ENCODE data around the gene PTPRT. TPM values are rescaled to one million over a fixed set of nuclear protein-coding genes. Genes with fewer than 3 reads are reported as not detected.

The PTPRT gene
- total and polyA plus RNA-seq, 10 of the 15 experiments (the other 5 are each of a cell fraction or from before 2014, with no cell fraction given), result not detected

DNA sequence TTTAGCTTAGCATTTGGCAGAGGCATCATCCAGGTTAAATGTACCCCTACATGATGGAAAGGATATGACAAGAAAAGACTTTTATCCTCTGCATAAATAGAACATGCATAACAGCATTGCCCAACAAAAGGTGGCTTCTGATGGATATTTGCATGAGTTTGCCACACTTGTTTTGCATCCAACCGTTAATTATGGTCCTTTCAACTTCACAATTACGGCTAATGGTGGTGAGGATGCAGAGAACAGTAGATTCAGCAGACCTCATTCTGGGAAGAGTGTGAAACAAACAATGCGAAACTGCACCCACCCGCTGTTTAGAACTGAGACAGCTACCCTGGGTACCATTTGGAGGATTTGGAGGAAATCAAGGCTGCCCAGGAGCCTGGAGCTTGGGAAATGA lies 880.7 kb downstream of the PTPRT start:
- WGBS (ENCODE audit: insufficient coverage, insufficient replicate concordance, low lambda C conversion rate, missing lambda C conversion rate), result 19% methylated on average over 4 of the region's 4 CpGs
- Histone ChIP-seq H3K4me2 (ENCODE audit: control insufficient read depth, insufficient read depth) (no peak overlapping the region), H3K27ac (ENCODE audit: control insufficient read depth, insufficient read depth) (no peak overlapping the region), H2AFZ (ENCODE audit: control insufficient read depth, low read depth, low read length) (no peak overlapping the region), H3K9me3 (replicated peaks; ENCODE audit: control insufficient read depth, insufficient read depth, low read length) (no peaks in the 10 kb centered on the region), H4K20me1 (ENCODE audit: control insufficient read depth, insufficient read depth) (no peaks in the 10 kb centered on the region; the same call in 1 of the 2 replicates), H3K4me3 (no peak overlapping the region), H3K36me3 (ENCODE audit: control insufficient read depth in 2 of 2, insufficient read depth in 2 of 2, low read length in 1 of 2) (no peaks in the 10 kb centered on the region), H3K27me3 (replicated peaks in 1 of 2; ENCODE audit: control insufficient read depth in 2 of 2, insufficient read depth in 2 of 2, low read length in 1 of 2) (no peaks in the 10 kb centered on the region), H3K9ac (ENCODE audit: control insufficient read depth, insufficient read depth, low read length) (no peak overlapping the region), H3K4me1 (ENCODE audit: control insufficient read depth, insufficient read depth, low read length) (no peaks in the 10 kb centered on the region), H3K79me2 (ENCODE audit: control insufficient read depth, insufficient read depth, low read length) (no peaks in the 10 kb centered on the region)
- SMC1A ChIA-PET (ENCODE audit: uncharacterized antibody, unreplicated experiment), result no interaction called here
- intact Hi-C loops (cut with micrococcal nuclease; ENCODE audit: unreplicated experiment) (no loop called here), in situ Hi-C loops (cut with MboI) (no loop called here)
- POLR2A ChIA-PET, result no interaction called here
- RAD21 ChIA-PET (ENCODE audit: unreplicated experiment), result no interaction called here
- DNase-seq (ENCODE audit: low read depth, low spot score), result no peak
- CTCF ChIA-PET, result no interaction called here
- no TSS peak for BruUV-seq (replicated peaks)
- no peak for ATAC-seq
- no peak for FAIRE-seq
- no peak for TF ChIP-seq MYB (IDR thresholded peaks at IDR 0.05; ENCODE audit: borderline replicate concordance, low read depth, low read length)
- TF ChIP-seq, protein P1, sequence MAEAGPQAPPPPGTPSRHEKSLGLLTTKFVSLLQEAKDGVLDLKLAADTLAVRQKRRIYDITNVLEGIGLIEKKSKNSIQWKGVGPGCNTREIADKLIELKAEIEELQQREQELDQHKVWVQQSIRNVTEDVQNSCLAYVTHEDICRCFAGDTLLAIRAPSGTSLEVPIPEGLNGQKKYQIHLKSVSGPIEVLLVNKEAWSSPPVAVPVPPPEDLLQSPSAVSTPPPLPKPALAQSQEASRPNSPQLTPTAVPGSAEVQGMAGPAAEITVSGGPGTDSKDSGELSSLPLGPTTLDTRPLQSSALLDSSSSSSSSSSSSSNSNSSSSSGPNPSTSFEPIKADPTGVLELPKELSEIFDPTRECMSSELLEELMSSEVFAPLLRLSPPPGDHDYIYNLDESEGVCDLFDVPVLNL (IDR thresholded peaks at IDR 0.05; ENCODE audit: low read depth, low read length), result no peak
- TF ChIP-seq NR2C1 (IDR thresholded peaks at IDR 0.05), result no peak
- no peak for TF ChIP-seq CBX3 (IDR thresholded peaks at IDR 0.05; ENCODE audit: borderline replicate concordance, low read depth)
- TF ChIP-seq, protein P2, sequence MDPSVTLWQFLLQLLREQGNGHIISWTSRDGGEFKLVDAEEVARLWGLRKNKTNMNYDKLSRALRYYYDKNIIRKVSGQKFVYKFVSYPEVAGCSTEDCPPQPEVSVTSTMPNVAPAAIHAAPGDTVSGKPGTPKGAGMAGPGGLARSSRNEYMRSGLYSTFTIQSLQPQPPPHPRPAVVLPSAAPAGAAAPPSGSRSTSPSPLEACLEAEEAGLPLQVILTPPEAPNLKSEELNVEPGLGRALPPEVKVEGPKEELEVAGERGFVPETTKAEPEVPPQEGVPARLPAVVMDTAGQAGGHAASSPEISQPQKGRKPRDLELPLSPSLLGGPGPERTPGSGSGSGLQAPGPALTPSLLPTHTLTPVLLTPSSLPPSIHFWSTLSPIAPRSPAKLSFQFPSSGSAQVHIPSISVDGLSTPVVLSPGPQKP (IDR thresholded peaks at IDR 0.05; ENCODE audit: low read depth, low read length), result no peak
- TF ChIP-seq SRF (IDR thresholded peaks at IDR 0.05; ENCODE audit: low read depth in 2 of 2, low read length in 2 of 2), result no peak
- TF ChIP-seq SREBF2 (IDR thresholded peaks at IDR 0.05; ENCODE audit: low read length), result no peak
- no peak for TF ChIP-seq POLR2AphosphoS2 (IDR thresholded peaks at IDR 0.05; ENCODE audit: low read depth, low read length)
- no peak for TF ChIP-seq NFYB (IDR thresholded peaks at IDR 0.05; ENCODE audit: insufficient read depth, low read depth, low read length)
- TF ChIP-seq TARDBP (IDR thresholded peaks at IDR 0.05; ENCODE audit: borderline replicate concordance), result no peak
- no peak for TF ChIP-seq NFXL1 (IDR thresholded peaks at IDR 0.05; ENCODE audit: borderline replicate concordance)
- no peak for TF ChIP-seq RELA (IDR thresholded peaks at IDR 0.05; ENCODE audit: borderline replicate concordance, partially characterized antibody)
- TF ChIP-seq BCL11A (IDR thresholded peaks at IDR 0.05; ENCODE audit: low read depth, low read length), result no peak
- TF ChIP-seq TCF12 (IDR thresholded peaks at IDR 0.05; ENCODE audit: low read depth, low read length), result no peak
- no peak for TF ChIP-seq EP300 (IDR thresholded peaks at IDR 0.05; ENCODE audit: borderline replicate concordance in 1 of 2, control insufficient read depth in 1 of 2, low read depth in 2 of 2, low read length in 2 of 2)
